ENCODE results near the gene MYH16.

- no peak for TF ChIP-seq REST (IDR thresholded peaks at IDR 0.05; ENCODE audit: insufficient read depth in 1 of 2, low read depth in 2 of 2, low read length in 2 of 2)
- TF ChIP-seq POLR2AphosphoS5 (IDR thresholded peaks at IDR 0.05; ENCODE audit: low read depth, low read length): no peak
- no peak for TF ChIP-seq TAF1 (IDR thresholded peaks at IDR 0.05; ENCODE audit: borderline replicate concordance, insufficient read depth, low read length)
Measured at GRCh38 chr7:99309111-99309510, 36.5 kb downstream of the MYH16 start.
